Ovary (tissue), 9 donors: ENCODE results near the gene RAP1A. TPM values are rescaled to one million over a fixed set of nuclear protein-coding genes. Genes with fewer than 3 reads are reported as not detected.

Experiments used
- DNase-seq, 5 donors: peaks; one replicate each; pipeline ENCODE4 v3.0.0-alpha.2; 2019 to 2020
- H3K27ac ChIP-seq, 2 donors: fragments of 200-600 bp; one replicate each; pipeline versions ENCODE4 v1.5.1 to v1.8.0; 2019 to 2022
- H3K27me3 ChIP-seq: fragments of 200-600 bp; one replicate; pipeline ENCODE4 v1.8.0; 2022
- H3K36me3 ChIP-seq: fragments of 200-600 bp; sonication (generic); one replicate; pipeline ENCODE4 v1.5.1; 2019
- H3K4me1 ChIP-seq: one replicate; pipeline ENCODE4 v1.8.1; 2013; ENCODE audit warnings: mild to moderate bottlenecking, moderate library complexity; ENCODE audit not compliant: insufficient read depth
- H3K4me3 ChIP-seq: fragments of 200-600 bp; sonication (generic); one replicate; pipeline ENCODE4 v1.5.1; 2017
- H3K9me3 ChIP-seq, 2 donors: fragments of 200-600 bp in 1 of 2; sonication (generic) in 1 of 2; one replicate each; pipeline versions ENCODE4 v1.5.1 to v1.8.1; 2013 to 2019; ENCODE audit warnings: mild to moderate bottlenecking in 1 of 2, moderate library complexity in 1 of 2
- EP300 ChIP-seq: sonication (generic); formaldehyde crosslinking; IDR thresholded peaks from one replicate; pipeline ENCODE4 v1.6.1; 2017; ENCODE audit warnings: antibody characterized with exemption
- POLR2A ChIP-seq: fragments of 450-650 bp; IDR thresholded peaks from one replicate; pipeline ENCODE4 v1.6.1; 2017; ENCODE audit warnings: antibody characterized with exemption, mild to moderate bottlenecking, moderate library complexity
- WGBS, 3 donors: extraction: QIAGEN DNeasy Blood & Tissue Kit in 1 of 3; methylation state at CpG; one replicate each; pipeline versions ENCODE4 v1.1.5 to v1.1.7; 2013 to 2017; 5-methylcytosine and 5-hydroxymethylcytosine counted together
- intact Hi-C, 4 donors: fragments of 100-400 bp; cut with DNase I; formaldehyde crosslinking; loops; one replicate each; pipeline versions ENCODE4 v1.11.0 to v1.15.1; 2022 to 2023
- polyA plus RNA-seq, 2 donors: library from polyadenylated mRNA; stranded (reverse); fragments of 200-250 nt in 1 of 2; fragments of 350-450 nt in 1 of 2; fragmentation: Illumina TruSeq in 1 of 2; extraction: RNeasy Lipid Tissue Mini Kit (QIAGEN cat#74804) in 1 of 2; gene quantifications; one replicate each; pipeline ENCODE4 v1.2.3, GENCODE V29; 2013 to 2014
- total RNA-seq, 7 donors: library from RNA; depleted of rRNA in 2 of 7; stranded (reverse); fragments of >200 nt in 2 of 7; fragmentation: NEBNext Ultra II Directional in 3 of 7; extraction: Animal tissue kit (Norgen Biotek cat#: 25700) in 3 of 7; gene quantifications; one replicate each; pipeline versions ENCODE4 v1.1.0 to v1.2.4, GENCODE V29; 2016 to 2023
- TF ChIP-seq, protein P1 (sequence below), 3 donors: fragments of 450-650 bp in 2 of 3; fragments of 200-600 bp in 1 of 3; IDR thresholded peaks; one replicate each; pipeline versions ENCODE4 v1.5.1 to v1.8.0; 2016 to 2022; ENCODE audit warnings: antibody characterized with exemption in 3 of 3, mild to moderate bottlenecking in 1 of 3
- donor health status: DM: no; HTN: no; CAD: no; lungs with moderate emphysema.
- donor health status: DM: no; HTN: no; CAD: no.
- donor health status: Bipolar disorder and iron deficiency.
- donor health status: DM: yes; HTN: yes; CAD: no.
- donor health status: DM: no; HTN: no; CAD: no.
- donor health status: DM: yes; HTN: yes; CAD: no.

The RAP1A gene
- total and polyA plus RNA-seq, 9 donors: 22.2 to 118 (median 59.1) TPM

DNA sequence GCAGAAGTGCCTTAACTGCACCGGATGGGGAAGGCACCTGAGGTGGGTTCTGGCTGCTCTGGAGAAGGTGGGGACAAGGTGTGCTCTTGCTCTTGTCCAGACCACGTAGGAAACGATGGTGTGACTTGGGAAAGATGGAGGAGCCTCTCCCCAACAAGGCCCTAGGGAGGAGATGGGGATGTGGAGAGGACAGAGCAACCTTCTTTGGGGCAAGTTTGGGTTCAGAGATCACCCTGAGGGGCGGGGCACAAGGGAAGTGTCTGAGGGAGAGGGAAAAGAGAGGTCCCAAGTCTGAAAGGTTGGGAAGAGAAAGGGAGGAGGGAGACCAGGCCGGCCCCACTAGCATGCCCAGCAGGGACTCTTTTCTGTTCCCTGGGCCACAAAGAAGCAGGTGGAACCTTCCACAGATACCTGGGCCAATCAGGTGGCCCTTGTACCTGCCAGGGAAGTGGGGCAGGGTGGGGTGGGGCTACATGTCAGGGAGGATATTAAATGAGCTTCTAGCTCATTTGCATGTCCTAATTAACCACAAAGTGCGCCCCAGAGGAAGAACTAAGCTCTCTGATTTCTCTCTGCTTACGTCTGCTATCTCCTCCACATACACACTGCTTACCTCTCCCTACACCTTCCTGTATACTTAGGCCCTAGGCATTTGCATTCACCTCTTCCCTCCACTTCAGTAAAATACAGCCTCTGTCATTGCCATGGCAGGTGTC lies 103.7 kb downstream of the RAP1A start:
- H3K4me1 ChIP-seq: peaks cover 1% of the 10 kb centered on the region
- H3K27me3 ChIP-seq: no peaks in the 10 kb centered on the region
- H3K27ac ChIP-seq: no peak overlapping the region
- TF ChIP-seq, protein P1, sequence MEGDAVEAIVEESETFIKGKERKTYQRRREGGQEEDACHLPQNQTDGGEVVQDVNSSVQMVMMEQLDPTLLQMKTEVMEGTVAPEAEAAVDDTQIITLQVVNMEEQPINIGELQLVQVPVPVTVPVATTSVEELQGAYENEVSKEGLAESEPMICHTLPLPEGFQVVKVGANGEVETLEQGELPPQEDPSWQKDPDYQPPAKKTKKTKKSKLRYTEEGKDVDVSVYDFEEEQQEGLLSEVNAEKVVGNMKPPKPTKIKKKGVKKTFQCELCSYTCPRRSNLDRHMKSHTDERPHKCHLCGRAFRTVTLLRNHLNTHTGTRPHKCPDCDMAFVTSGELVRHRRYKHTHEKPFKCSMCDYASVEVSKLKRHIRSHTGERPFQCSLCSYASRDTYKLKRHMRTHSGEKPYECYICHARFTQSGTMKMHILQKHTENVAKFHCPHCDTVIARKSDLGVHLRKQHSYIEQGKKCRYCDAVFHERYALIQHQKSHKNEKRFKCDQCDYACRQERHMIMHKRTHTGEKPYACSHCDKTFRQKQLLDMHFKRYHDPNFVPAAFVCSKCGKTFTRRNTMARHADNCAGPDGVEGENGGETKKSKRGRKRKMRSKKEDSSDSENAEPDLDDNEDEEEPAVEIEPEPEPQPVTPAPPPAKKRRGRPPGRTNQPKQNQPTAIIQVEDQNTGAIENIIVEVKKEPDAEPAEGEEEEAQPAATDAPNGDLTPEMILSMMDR (IDR thresholded peaks at IDR 0.05): no peak
- TF ChIP-seq EP300 (no peak), POLR2A (no peak)
- no peak overlapping the region for H3K4me3 ChIP-seq
- no peaks in the 10 kb centered on the region for H3K9me3 ChIP-seq
- H3K36me3 ChIP-seq: no peaks in the 10 kb centered on the region
- DNase-seq: no peak
- WGBS, 3 donors: 78 to 82% (median 80%) methylated on average over 7 of the region's 7 CpGs
- intact Hi-C loops: no loop called here

DNA sequence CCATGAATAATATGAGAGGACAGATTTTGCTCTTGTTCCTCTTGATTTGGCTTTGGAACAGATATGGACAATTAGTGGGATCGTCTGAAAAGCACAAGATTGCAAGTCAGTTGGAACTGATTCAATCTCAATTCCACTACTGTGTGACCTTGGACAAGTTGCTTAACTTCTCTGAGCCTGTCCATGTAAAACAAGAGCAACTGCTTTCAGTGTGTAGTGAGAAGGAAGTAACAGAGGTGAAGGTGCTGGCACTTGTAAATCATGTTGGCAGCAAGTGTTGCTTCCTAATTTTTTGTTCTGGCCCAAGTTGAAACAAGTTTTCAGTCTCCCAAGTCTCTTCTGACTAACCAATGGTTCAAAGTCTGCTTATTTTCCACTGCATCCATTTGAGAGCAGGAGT lies 104.3 kb downstream of the RAP1A start:
- no peak overlapping the region for H3K4me3 ChIP-seq

DNA sequence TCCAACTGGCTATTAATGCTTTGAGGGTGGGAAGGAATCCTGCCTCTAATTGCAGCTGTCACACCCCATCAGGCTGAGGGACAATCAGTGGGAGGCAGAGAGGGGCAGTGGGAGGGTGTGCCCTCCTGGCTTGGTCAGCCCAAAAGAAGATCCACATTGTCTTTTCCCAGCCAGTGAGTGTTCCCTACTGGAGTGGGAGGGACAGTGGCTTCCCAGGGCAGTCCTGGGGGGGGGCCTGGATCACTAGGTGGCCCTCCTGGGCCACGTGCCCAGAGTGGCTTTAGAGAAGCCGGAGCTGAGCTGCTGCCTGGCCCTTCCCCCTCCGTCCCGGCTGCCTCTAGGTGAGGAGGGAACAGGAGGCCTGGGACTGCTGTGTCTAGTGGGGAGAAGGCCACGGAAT lies 105.6 kb downstream of the RAP1A start:
- DNase-seq: no peak
- H3K27ac ChIP-seq: no peak overlapping the region
- H3K4me1 ChIP-seq: peaks cover 1% of the 10 kb centered on the region
- H3K36me3 ChIP-seq: no peaks in the 10 kb centered on the region
- H3K27me3 ChIP-seq: no peaks in the 10 kb centered on the region
- no peak overlapping the region for H3K4me3 ChIP-seq
- H3K9me3 ChIP-seq: no peaks in the 10 kb centered on the region
- intact Hi-C loops: no loop called here
- no peak for TF ChIP-seq POLR2A
- no peak for TF ChIP-seq EP300
- TF ChIP-seq, protein P1 (IDR thresholded peaks at IDR 0.05): no peak
- 31 to 41% (median 32%) methylated on average over 5 of the region's 5 CpGs for WGBS, 3 donors

More for the DNA sequence above, 104.3 kb downstream of the RAP1A start:
- intact Hi-C loops: no loop called here
- H3K27me3 ChIP-seq: no peaks in the 10 kb centered on the region
- H3K9me3 ChIP-seq: no peaks in the 10 kb centered on the region
- H3K27ac ChIP-seq: no peak overlapping the region
- no peak for DNase-seq
- peaks cover 1% of the 10 kb centered on the region for H3K4me1 ChIP-seq
- WGBS, 3 donors: 0 to 27% (median 6%) methylated on average over 1 of the region's 1 CpG
- TF ChIP-seq EP300: no peak
- TF ChIP-seq, protein P1 (IDR thresholded peaks at IDR 0.05): no peak
- TF ChIP-seq POLR2A: no peak
- H3K36me3 ChIP-seq: no peaks in the 10 kb centered on the region

DNA sequence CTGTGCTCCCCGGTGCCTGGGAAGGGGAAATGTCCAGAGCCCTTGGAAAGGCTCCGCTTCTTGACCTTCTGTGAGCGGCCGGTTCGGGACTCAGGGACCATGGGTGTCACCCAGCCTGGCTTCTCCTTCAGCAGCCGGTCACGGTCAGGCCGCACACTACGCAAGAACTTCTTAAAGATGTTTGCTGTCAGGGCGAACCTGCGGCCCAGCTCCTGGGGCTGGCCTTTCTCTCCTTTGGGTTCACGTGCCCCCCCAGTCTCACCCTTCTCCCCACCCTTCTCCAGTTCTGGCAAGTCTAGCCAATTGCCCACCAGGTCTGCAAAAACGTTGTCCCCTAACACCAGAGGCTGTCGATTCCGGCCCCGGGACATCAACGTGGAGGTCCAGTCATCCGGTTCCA lies 107.5 kb downstream of the RAP1A start:
- Histone ChIP-seq H3K27ac (no peak overlapping the region), H3K36me3 (no peaks in the 10 kb centered on the region), H3K27me3 (no peaks in the 10 kb centered on the region), H3K4me3 (no peak overlapping the region), H3K4me1 (peaks cover under 1% of the 10 kb centered on the region), H3K9me3 (no peaks in the 10 kb centered on the region)
- intact Hi-C loops: no loop called here
- no peak for DNase-seq
- WGBS, 3 donors: 86 to 90% (median 89%) methylated on average over 18 of the region's 18 CpGs
- TF ChIP-seq EP300 (no peak), POLR2A (no peak)
- TF ChIP-seq, protein P1 (IDR thresholded peaks at IDR 0.05): no peak
